ENCODE measurements around the gene ZDHHC23.

Gene ZDHHC23

GRCh38 chr3:113968986-113969385, 21.2 kb downstream of the ZDHHC23 start:
- TF ChIP-seq, protein P1, sequence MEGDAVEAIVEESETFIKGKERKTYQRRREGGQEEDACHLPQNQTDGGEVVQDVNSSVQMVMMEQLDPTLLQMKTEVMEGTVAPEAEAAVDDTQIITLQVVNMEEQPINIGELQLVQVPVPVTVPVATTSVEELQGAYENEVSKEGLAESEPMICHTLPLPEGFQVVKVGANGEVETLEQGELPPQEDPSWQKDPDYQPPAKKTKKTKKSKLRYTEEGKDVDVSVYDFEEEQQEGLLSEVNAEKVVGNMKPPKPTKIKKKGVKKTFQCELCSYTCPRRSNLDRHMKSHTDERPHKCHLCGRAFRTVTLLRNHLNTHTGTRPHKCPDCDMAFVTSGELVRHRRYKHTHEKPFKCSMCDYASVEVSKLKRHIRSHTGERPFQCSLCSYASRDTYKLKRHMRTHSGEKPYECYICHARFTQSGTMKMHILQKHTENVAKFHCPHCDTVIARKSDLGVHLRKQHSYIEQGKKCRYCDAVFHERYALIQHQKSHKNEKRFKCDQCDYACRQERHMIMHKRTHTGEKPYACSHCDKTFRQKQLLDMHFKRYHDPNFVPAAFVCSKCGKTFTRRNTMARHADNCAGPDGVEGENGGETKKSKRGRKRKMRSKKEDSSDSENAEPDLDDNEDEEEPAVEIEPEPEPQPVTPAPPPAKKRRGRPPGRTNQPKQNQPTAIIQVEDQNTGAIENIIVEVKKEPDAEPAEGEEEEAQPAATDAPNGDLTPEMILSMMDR (IDR thresholded peaks at IDR 0.05; ENCODE audit: low read depth, low read length): no peak
- no peak for TF ChIP-seq EZH2phosphoT487 (IDR thresholded peaks at IDR 0.05; ENCODE audit: low read depth)
- no peaks in the 10 kb centered on the region for H3K79me2 ChIP-seq (ENCODE audit: low read length)
- H3K4me2 ChIP-seq (ENCODE audit: low read length): no peak overlapping the region
- H4K20me1 ChIP-seq (ENCODE audit: insufficient read depth, low read length): no peaks in the 10 kb centered on the region
- no peak overlapping the region for H2AFZ ChIP-seq (ENCODE audit: low read depth, low read length)
- H3K27ac ChIP-seq (ENCODE audit: low read length): no peak overlapping the region
- H3K4me1 ChIP-seq (ENCODE audit: low read length): no peaks in the 10 kb centered on the region
- no peaks in the 10 kb centered on the region for H3K27me3 ChIP-seq (ENCODE audit: low read depth, low read length)
- H3K9ac ChIP-seq (ENCODE audit: low read length): no peak overlapping the region
- no peak overlapping the region for H3K4me3 ChIP-seq (ENCODE audit: low read length)
- peaks cover 15% of the 10 kb centered on the region for H3K9me3 ChIP-seq (ENCODE audit: insufficient read depth, low read length)
- H3K36me3 ChIP-seq (replicated peaks; ENCODE audit: low read depth, low read length): peaks cover 12% of the 10 kb centered on the region

DNA sequence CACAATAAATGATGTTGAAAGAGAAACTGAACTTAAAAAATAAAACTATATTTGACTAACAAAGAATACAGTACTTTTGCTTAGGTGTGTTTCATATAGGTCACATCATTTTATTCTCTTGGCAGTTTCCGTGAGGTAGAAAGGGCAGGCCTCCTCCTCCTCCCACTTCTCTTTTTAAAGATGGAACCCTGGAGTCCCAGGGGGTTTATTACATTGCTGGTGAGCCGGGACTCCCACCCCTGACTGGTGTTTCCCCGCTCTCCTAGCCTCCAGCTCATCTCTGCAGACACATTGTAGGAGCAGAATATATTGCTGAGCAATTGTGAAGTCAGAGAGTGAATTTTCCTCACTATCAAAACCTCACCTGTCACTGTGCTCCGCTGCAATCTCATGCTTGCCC, 30.0 kb downstream of the ZDHHC23 start:
- Histone ChIP-seq H3K27ac (ENCODE audit: low read length) (no peak overlapping the region), H3K4me3 (ENCODE audit: low read length) (no peak overlapping the region), H3K9ac (ENCODE audit: low read length) (no peak overlapping the region), H3K9me3 (ENCODE audit: insufficient read depth, low read length) (peaks cover 17% of the 10 kb centered on the region), H4K20me1 (ENCODE audit: insufficient read depth, low read length) (no peaks in the 10 kb centered on the region), H3K36me3 (replicated peaks; ENCODE audit: low read depth, low read length) (peaks cover 28% of the 10 kb centered on the region), H3K27me3 (ENCODE audit: low read depth, low read length) (no peaks in the 10 kb centered on the region), H3K4me1 (ENCODE audit: low read length) (peaks cover 10% of the 10 kb centered on the region; the same call in 1 of the 2 replicates), H3K79me2 (ENCODE audit: low read length) (no peaks in the 10 kb centered on the region), H2AFZ (ENCODE audit: low read depth, low read length) (no peak overlapping the region), H3K4me2 (ENCODE audit: low read length) (no peak overlapping the region)
- TF ChIP-seq, protein P1 (IDR thresholded peaks at IDR 0.05; ENCODE audit: low read depth, low read length): no peak
- TF ChIP-seq EZH2phosphoT487 (IDR thresholded peaks at IDR 0.05; ENCODE audit: low read depth): no peak

DNA sequence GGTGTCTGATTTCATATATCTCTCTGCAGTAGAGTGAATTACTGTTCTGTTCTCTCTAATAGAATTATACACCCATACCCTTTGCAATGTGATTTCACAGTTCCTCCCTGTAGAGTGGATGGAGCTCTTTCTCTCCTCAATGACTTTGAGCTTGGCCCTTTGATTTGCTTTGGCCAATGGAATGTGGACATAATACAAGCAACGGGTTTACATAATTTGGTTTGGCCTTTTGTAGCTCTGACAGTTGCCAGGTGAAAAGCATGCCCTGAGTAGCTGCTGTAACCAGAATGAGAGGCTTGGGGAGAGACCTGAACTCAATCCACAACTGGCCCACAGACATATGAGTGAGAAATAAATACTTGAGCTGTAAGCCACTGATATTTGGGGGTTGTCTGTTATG, 32.1 kb downstream of the ZDHHC23 start:
- Histone ChIP-seq H3K4me3 (ENCODE audit: low read length) (no peak overlapping the region), H3K4me2 (ENCODE audit: low read length) (no peak overlapping the region), H3K9me3 (ENCODE audit: insufficient read depth, low read length) (no peaks in the 10 kb centered on the region), H2AFZ (ENCODE audit: low read depth, low read length) (no peak overlapping the region), H3K27me3 (ENCODE audit: low read depth, low read length) (no peaks in the 10 kb centered on the region), H4K20me1 (ENCODE audit: insufficient read depth, low read length) (no peaks in the 10 kb centered on the region), H3K27ac (ENCODE audit: low read length) (no peak overlapping the region), H3K4me1 (ENCODE audit: low read length) (peaks cover 10% of the 10 kb centered on the region; the same call in 1 of the 2 replicates), H3K9ac (ENCODE audit: low read length) (no peak overlapping the region), H3K36me3 (replicated peaks; ENCODE audit: low read depth, low read length) (peaks cover 12% of the 10 kb centered on the region), H3K79me2 (ENCODE audit: low read length) (no peaks in the 10 kb centered on the region)
- TF ChIP-seq EZH2phosphoT487 (IDR thresholded peaks at IDR 0.05; ENCODE audit: low read depth): no peak
- TF ChIP-seq, protein P1 (IDR thresholded peaks at IDR 0.05; ENCODE audit: low read depth, low read length): no peak

GRCh38 chr3:113981803-113982202, 34.0 kb downstream of the ZDHHC23 start:
- H3K36me3 ChIP-seq (replicated peaks; ENCODE audit: low read depth, low read length): peaks cover 4% of the 10 kb centered on the region
- no peak overlapping the region for H3K27ac ChIP-seq (ENCODE audit: low read length)
- no peaks in the 10 kb centered on the region for H3K79me2 ChIP-seq (ENCODE audit: low read length)
- H3K9ac ChIP-seq (ENCODE audit: low read length): no peak overlapping the region
- H3K9me3 ChIP-seq (ENCODE audit: insufficient read depth, low read length): no peaks in the 10 kb centered on the region
- no peak overlapping the region for H2AFZ ChIP-seq (ENCODE audit: low read depth, low read length)
- no peaks in the 10 kb centered on the region for H3K27me3 ChIP-seq (ENCODE audit: low read depth, low read length)
- no peak overlapping the region for H3K4me3 ChIP-seq (ENCODE audit: low read length)
- peaks cover 18% of the 10 kb centered on the region for H3K4me1 ChIP-seq (ENCODE audit: low read length)
- H4K20me1 ChIP-seq (ENCODE audit: insufficient read depth, low read length): no peaks in the 10 kb centered on the region
- TF ChIP-seq, protein P1 (IDR thresholded peaks at IDR 0.05; ENCODE audit: low read depth, low read length): no peak
- no peak overlapping the region for H3K4me2 ChIP-seq (ENCODE audit: low read length)
